IMR-90 (cell line): ENCODE results near the gene ARF5. TPM values are rescaled to one million over a fixed set of nuclear protein-coding genes. Genes with fewer than 3 reads are reported as not detected.

Source experiments
- ATAC-seq: fragments of 200-7000 bp; cut with Tn5 transposase; 2 replicates; pipeline ENCODE4 v1.9.1; 2020; ENCODE audit warnings: low read depth, mild to moderate bottlenecking, moderate library complexity
- BruUV-seq: library from RNA; stranded (reverse); fragments of 400-500 nt; replicated peaks from 2 replicates; lab custom pipeline; 2021; lab: Mats Ljungman, UMichigan
- CTCF ChIA-PET: fragments of 300-600 bp; formaldehyde crosslinking; extraction: SDS; loops from one replicate; lab custom pipeline; 2021; ENCODE audit warnings: antibody characterized with exemption; lab: Yijun Ruan, JAX
- POLR2A ChIA-PET: fragments of 300-600 bp; sonication (Branson Sonifier 250); formaldehyde crosslinking; loops from one replicate; lab custom pipeline; 2022; ENCODE audit warnings: antibody characterized with exemption; ENCODE audit not compliant: unreplicated experiment; lab: Charles Lee
- DNase-seq: peaks from one replicate; pipeline ENCODE4 v3.0.0; 2013
- H2AFZ ChIP-seq: replicated peaks from 2 replicates; pipeline ENCODE3; 2013; ENCODE audit warnings: low read length, mild to moderate bottlenecking; ENCODE audit not compliant: poor library complexity
- H2AK5ac ChIP-seq: 2 replicates; pipeline ENCODE4 v1.6.1; 2013; ENCODE audit warnings: low read depth, low read length, inconsistent platforms
- H2AK9ac ChIP-seq: replicated peaks from 2 replicates; pipeline ENCODE3; 2013; ENCODE audit warnings: mild to moderate bottlenecking, low read depth, low read length, moderate library complexity; ENCODE audit not compliant: poor library complexity
- H2BK120ac ChIP-seq: 2 replicates; pipeline ENCODE4 v1.6.1; 2013; ENCODE audit warnings: low read depth, low read length, inconsistent platforms
- H2BK15ac ChIP-seq: 3 replicates; pipeline ENCODE4 v1.6.1; 2013; ENCODE audit warnings: low read depth, low read length, inconsistent platforms
- H2BK20ac ChIP-seq: 2 replicates; pipeline ENCODE4 v1.6.1; 2013; ENCODE audit warnings: low read depth, mild to moderate bottlenecking, inconsistent platforms, low read length, moderate library complexity
- H2BK5ac ChIP-seq: 2 replicates; pipeline ENCODE4 v1.6.1; 2013; ENCODE audit warnings: mild to moderate bottlenecking, low read depth, low read length, inconsistent platforms; ENCODE audit not compliant: poor library complexity, severe bottlenecking
- H3K14ac ChIP-seq: replicated peaks from 2 replicates; pipeline ENCODE4 v1.6.1; 2013; ENCODE audit warnings: low read depth, low read length, inconsistent platforms
- H3K18ac ChIP-seq: 2 replicates; pipeline ENCODE4 v1.6.1; 2013; ENCODE audit warnings: low read depth, low read length, control low read depth
- H3K23ac ChIP-seq: 2 replicates; pipeline ENCODE4 v1.6.1; 2013; ENCODE audit warnings: low read depth, low read length, inconsistent platforms
- H3K27ac ChIP-seq: 2 replicates; pipeline ENCODE4 v1.5.1; 2013; ENCODE audit warnings: mild to moderate bottlenecking, control low read depth, low read length; ENCODE audit not compliant: insufficient read depth
- H3K27me3 ChIP-seq: 2 replicates; pipeline ENCODE4 v1.6.1; 2013; ENCODE audit warnings: low read length; ENCODE audit not compliant: control insufficient read depth, insufficient read depth
- H3K36me3 ChIP-seq: 2 replicates; pipeline ENCODE4 v1.6.1; 2013; ENCODE audit warnings: low read length, mixed read lengths; ENCODE audit not compliant: control insufficient read depth, insufficient read depth
- H3K4ac ChIP-seq: 2 replicates; pipeline ENCODE4 v1.6.1; 2013; ENCODE audit warnings: low read depth, low read length, inconsistent platforms
- H3K4me1 ChIP-seq: 2 replicates; pipeline ENCODE4 v1.6.1; 2013; ENCODE audit warnings: low read length, mixed read lengths; ENCODE audit not compliant: control insufficient read depth, insufficient read depth
- H3K4me2 ChIP-seq: 2 replicates; pipeline ENCODE4 v1.6.1; 2013; ENCODE audit warnings: low read depth, mild to moderate bottlenecking, control low read depth, low read length, moderate library complexity
- H3K4me3 ChIP-seq: 2 replicates; pipeline ENCODE4 v1.5.1; 2013; ENCODE audit warnings: low read depth, mild to moderate bottlenecking, control low read depth, low read length, moderate library complexity; ENCODE audit not compliant: insufficient read depth
- H3K56ac ChIP-seq: 2 replicates; pipeline ENCODE4 v1.6.1; 2013; ENCODE audit warnings: low read length, inconsistent platforms; ENCODE audit not compliant: insufficient read depth; ENCODE audit errors: extremely low read depth
- H3K79me1 ChIP-seq, 2 experiments: 2 replicates each; pipeline ENCODE4 v1.6.1; 2013; ENCODE audit warnings: low read length in 2 of 2, inconsistent platforms in 1 of 2, low read depth in 1 of 2
- H3K9ac ChIP-seq: 2 replicates; pipeline ENCODE4 v1.6.1; 2013; ENCODE audit warnings: low read depth, low read length, control low read depth
- H3K9me1 ChIP-seq: 2 replicates; pipeline ENCODE4 v1.6.1; 2013; ENCODE audit warnings: low read length, inconsistent platforms; ENCODE audit not compliant: insufficient read depth
- H3K9me3 ChIP-seq: 2 replicates; pipeline ENCODE4 v1.6.1; 2013; ENCODE audit warnings: low read length; ENCODE audit not compliant: control insufficient read depth, insufficient read depth
- H4K20me1 ChIP-seq: 2 replicates; pipeline ENCODE4 v1.6.1; 2013; ENCODE audit warnings: low read length, inconsistent platforms; ENCODE audit not compliant: insufficient read depth
- H4K5ac ChIP-seq: 2 replicates; pipeline ENCODE4 v1.6.1; 2013; ENCODE audit warnings: mild to moderate bottlenecking, low read depth, low read length, control low read depth
- H4K8ac ChIP-seq, 2 experiments: 2 replicates each; pipeline ENCODE4 v1.6.1; 2013; ENCODE audit warnings: low read depth in 2 of 2, low read length in 2 of 2, control low read depth in 1 of 2, inconsistent platforms in 1 of 2
- H4K91ac ChIP-seq: 2 replicates; pipeline ENCODE4 v1.6.1; 2013; ENCODE audit warnings: low read depth, low read length, inconsistent platforms; ENCODE audit not compliant: insufficient read depth
- BHLHE40 ChIP-seq: fragments of 150-350 bp; IDR thresholded peaks from 2 replicates; pipeline ENCODE4 v1.6.1; 2016; ENCODE audit warnings: mild to moderate bottlenecking, low read depth, low read length
- CEBPB ChIP-seq: IDR thresholded peaks from 2 replicates; pipeline ENCODE4 v1.6.1; 2012; ENCODE audit warnings: low read depth, low read length, improper control_type of control experiment
- CHD1 ChIP-seq: IDR thresholded peaks from 2 replicates; pipeline ENCODE4 v1.6.1; 2012; ENCODE audit warnings: low read depth, low read length, improper control_type of control experiment
- CTCF ChIP-seq: conservative IDR thresholded peaks from 2 replicates; pipeline ENCODE4 v1.5.1; 2012; ENCODE audit warnings: mild to moderate bottlenecking, low read depth, low read length, improper control_type of control experiment
- ELK1 ChIP-seq: fragments of 150-350 bp; IDR thresholded peaks from 2 replicates; pipeline ENCODE4 v1.6.1; 2016; ENCODE audit warnings: low read depth, mild to moderate bottlenecking, low read length, moderate library complexity, borderline replicate concordance
- FOS ChIP-seq: fragments of 150-350 bp; IDR thresholded peaks from 2 replicates; pipeline ENCODE4 v1.6.1; 2016; ENCODE audit warnings: low read depth, low read length
- MAFK ChIP-seq: IDR thresholded peaks from 2 replicates; pipeline ENCODE4 v1.6.1; 2012; ENCODE audit warnings: low read depth, low read length, improper control_type of control experiment
- MAZ ChIP-seq: IDR thresholded peaks from 2 replicates; pipeline ENCODE4 v1.6.1; 2012; ENCODE audit warnings: low read depth, mild to moderate bottlenecking, low read length, improper control_type of control experiment, moderate library complexity, borderline replicate concordance
- MXI1 ChIP-seq: IDR thresholded peaks from 2 replicates; pipeline ENCODE4 v1.6.1; 2012; ENCODE audit warnings: low read depth, mild to moderate bottlenecking, low read length, moderate library complexity, borderline replicate concordance
- POLR2A ChIP-seq: IDR thresholded peaks from 2 replicates; pipeline ENCODE4 v1.6.1; 2012; ENCODE audit warnings: mild to moderate bottlenecking, low read depth, low read length
- RAD21 ChIP-seq: IDR thresholded peaks from 2 replicates; pipeline ENCODE4 v1.6.1; 2012; ENCODE audit warnings: low read length, improper control_type of control experiment
- RFX5 ChIP-seq: IDR thresholded peaks from 2 replicates; pipeline ENCODE4 v1.8.0; 2012; ENCODE audit warnings: low read depth, mild to moderate bottlenecking, low read length, moderate library complexity
- USF2 ChIP-seq: fragments of 150-350 bp; IDR thresholded peaks from 2 replicates; pipeline ENCODE4 v1.6.1; 2017; ENCODE audit warnings: mild to moderate bottlenecking, antibody characterized with exemption, low read length, low read depth
- WGBS, 2 experiments: methylation state at CpG; one replicate each; pipeline versions ENCODE4 v1.1.5 to v1.1.7; 2013; ENCODE audit warnings: missing lambda C conversion rate in 2 of 2; ENCODE audit not compliant: insufficient read length in 1 of 2; ENCODE audit errors: extremely low coverage in 2 of 2; 5-methylcytosine and 5-hydroxymethylcytosine counted together
- dilution Hi-C: fragments of 300-500 bp; cut with HindIII; formaldehyde crosslinking; loops from one replicate; pipeline ENCODE4 v1.14.3; 2018; ENCODE audit warnings: low sequenced_read_pairs; ENCODE audit not compliant: unreplicated experiment
- in situ Hi-C: fragments of 300-500 bp; cut with MboI; formaldehyde crosslinking; loops from 3 replicates; pipeline ENCODE4 v1.14.3; 2019; ENCODE audit warnings: low sequenced_read_pairs, inconsistent platforms, mixed read lengths
- intact Hi-C: fragments of 100-400 bp; cut with micrococcal nuclease; formaldehyde crosslinking; loops from 2 replicates; pipeline ENCODE4 v1.10.0; 2022
- polyA plus RNA-seq, 3 experiments: library from polyadenylated mRNA; depleted of rRNA; stranded (reverse); fragments of >200 nt; gene quantifications; 2 replicates each; pipeline ENCODE4 v1.2.3, GENCODE V29; 2012; ENCODE audit warnings: low replicate concordance in 1 of 3
- total RNA-seq: library from RNA; depleted of rRNA; stranded (reverse); fragments of >200 nt; gene quantifications from 2 replicates; pipeline ENCODE4 v1.2.3, GENCODE V29; 2012

The ARF5 gene
- total and polyA plus RNA-seq, 2 of the 4 experiments (the other 2 are of a cell fraction) = 128 to 274 TPM

- H3K18ac ChIP-seq = no peak overlapping the region
- no peak overlapping the region for H3K23ac ChIP-seq
Measured at GRCh38 chr7:127618775-127619174, 30.6 kb downstream of the ARF5 start.

More at GRCh38 chr7:127618775-127619174, 30.6 kb downstream of the ARF5 start:
- no peak overlapping the region for H2BK120ac ChIP-seq
- TF ChIP-seq MAFK (no peak), MXI1 (no peak), MAZ (no peak), CEBPB (no peak), BHLHE40 (no peak), ELK1 (no peak), CHD1 (no peak), CTCF (no peak), FOS (no peak), RFX5 (no peak), USF2 (no peak), RAD21 (no peak), POLR2A (no peak)
- H3K27ac ChIP-seq = no peak overlapping the region
- H4K91ac ChIP-seq = no peak overlapping the region
- no peak overlapping the region for H3K4me2 ChIP-seq
- POLR2A ChIA-PET = no interaction called here
- intact Hi-C loops (no loop called here), dilution Hi-C loops (no loop called here), in situ Hi-C loops (no loop called here)
- DNase-seq (no peak), ATAC-seq (no peak)
- H3K9me3 ChIP-seq = no peaks in the 10 kb centered on the region; the same call in 1 of the 2 replicates
- H4K5ac ChIP-seq = no peak overlapping the region
- no peaks in the 10 kb centered on the region for H4K20me1 ChIP-seq
- 20% methylated on average over 1 of the region's 1 CpG; no CpG with 5 or more reads in 1 of the 2 experiments for WGBS, 2 experiments
- no peak overlapping the region for H3K4ac ChIP-seq
- no peak overlapping the region for H3K4me3 ChIP-seq
- no peaks in the 10 kb centered on the region for H3K36me3 ChIP-seq
- H3K4me1 ChIP-seq = 0 out of 2 replicates have a peak, but pooled peaks cover 2% of the 10 kb centered on the region
- CTCF ChIA-PET = interaction anchor here (1.2 kb wide), 1 partner anchor 590 kb away, joined by 3 read pairs; no protein-coding TSS in a partner anchor
- no peak overlapping the region for H3K56ac ChIP-seq
- H2BK5ac ChIP-seq = no peak overlapping the region
- H2AK9ac ChIP-seq = no peak overlapping the region
- no peak overlapping the region for H2AK5ac ChIP-seq
- no peaks in the 10 kb centered on the region for H3K9me1 ChIP-seq
- no peak overlapping the region for H4K8ac ChIP-seq
- BruUV-seq = no TSS peak
- no peak overlapping the region for H2BK15ac ChIP-seq
- no peaks in the 10 kb centered on the region for H3K79me1 ChIP-seq
- no peak overlapping the region for H2AFZ ChIP-seq
- no peak overlapping the region for H3K14ac ChIP-seq
- H2BK20ac ChIP-seq = no peak overlapping the region
- no peak overlapping the region for H3K9ac ChIP-seq
- peaks cover 81% of the 10 kb centered on the region for H3K27me3 ChIP-seq
